HG02840 (cell line): Measurements from ENCODE around the gene SMARCB1.
A peak's percentile ranks its signal among the peaks of the same experiment; 100 is the strongest.
"Not testable (repeated sequence)": the region's sequence is repeated elsewhere in the genome, so short reads cannot be mapped to it uniquely, and the experiment has no call there.

ENCODE experiments used
- ATAC-seq: cut with Tn5 transposase; IDR thresholded peaks from one replicate; pipeline ENCODE4 v1.9.1; 2021; ENCODE audit warnings: mild to moderate bottlenecking, moderate library complexity, moderate number of reproducible peaks; ENCODE audit not compliant: unreplicated experiment, low FRiP score

Gene SMARCB1

GRCh38 chr22:23841736-23842445 lies 55.1 kb downstream of the SMARCB1 start:
- ATAC-seq = no peak

GRCh38 chr22:23842599-23842998 lies 55.8 kb downstream of the SMARCB1 start:
- ATAC-seq = no peak

GRCh38 chr22:23844739-23845202 lies 58.0 kb downstream of the SMARCB1 start:
- no peak for ATAC-seq

GRCh38 chr22:23845265-23846080 lies 58.7 kb downstream of the SMARCB1 start:
- no peak for ATAC-seq

- no peak for ATAC-seq
Observed at GRCh38 chr22:23846081-23846469, 59.3 kb downstream of the SMARCB1 start.

- ATAC-seq = no peak
Observed at GRCh38 chr22:23847310-23847920, 60.6 kb downstream of the SMARCB1 start.

- no peak for ATAC-seq
Observed at GRCh38 chr22:23847991-23848864, 61.5 kb downstream of the SMARCB1 start.

- ATAC-seq = no peak
Observed at GRCh38 chr22:23849009-23850006, 62.5 kb downstream of the SMARCB1 start.

- no peak for ATAC-seq
Observed at GRCh38 chr22:23850136-23850611, 63.4 kb downstream of the SMARCB1 start.

GRCh38 chr22:23856721-23857605 lies 70.2 kb downstream of the SMARCB1 start:
- peak; percentile 45 for ATAC-seq

GRCh38 chr22:23857606-23858483 lies 71.1 kb downstream of the SMARCB1 start, which contains the start of gene SLC2A11:
SLC2A11 (plus strand) TSS chr22:23857875; CDS start chr22:23858000, 125 bp downstream.
- ATAC-seq = peak; percentile 96

- no peak for ATAC-seq
Observed at GRCh38 chr22:23858484-23858815, 71.7 kb downstream of the SMARCB1 start.

- no peak for ATAC-seq
Observed at GRCh38 chr22:23859201-23859600, 72.4 kb downstream of the SMARCB1 start.

- not testable (repeated sequence) for ATAC-seq
Observed at GRCh38 chr22:23860187-23860586, 73.4 kb downstream of the SMARCB1 start.

- ATAC-seq = no peak
Observed at GRCh38 chr22:23862103-23862502, 75.3 kb downstream of the SMARCB1 start.

- not testable (repeated sequence) for ATAC-seq
Observed at GRCh38 chr22:23864499-23865154, 77.9 kb downstream of the SMARCB1 start.
